ENCODE results near the gene PPP1R1B. TPM values are rescaled to one million over a fixed set of nuclear protein-coding genes. Genes with fewer than 3 reads are reported as not detected.

Gene PPP1R1B
- total and polyA plus RNA-seq, 2 donors = 5.1 to 17.1 TPM

- Histone ChIP-seq H3K36me3 (ENCODE audit: insufficient read depth) (no peaks in the 10 kb centered on the region), H3K27ac (ENCODE audit: low read depth) (no peak overlapping the region), H3K4me1 (ENCODE audit: insufficient read depth) (no peaks in the 10 kb centered on the region), H3K4me3 (ENCODE audit: low read depth, low read length) (no peak overlapping the region)
- DNase-seq (ENCODE audit: extremely low spot score) = no peak
- 80% methylated on average over 12 of the region's 12 CpGs for WGBS
These were observed 26.5 kb downstream of the PPP1R1B start for GRCh38 chr17:39653316-39653661.

GRCh38 chr17:39653662-39654331 is 27.0 kb downstream of the PPP1R1B start:
- Histone ChIP-seq H3K4me1 (ENCODE audit: insufficient read depth) (no peaks in the 10 kb centered on the region), H3K36me3 (ENCODE audit: insufficient read depth) (peaks cover 3% of the 10 kb centered on the region), H3K4me3 (ENCODE audit: low read depth, low read length) (no peak overlapping the region), H3K27ac (ENCODE audit: low read depth) (no peak overlapping the region)
- WGBS = 73% methylated on average over 14 of the region's 14 CpGs
- no peak for DNase-seq (ENCODE audit: extremely low spot score)

GRCh38 chr17:39655105-39655504 is 28.4 kb downstream of the PPP1R1B start:
- DNase-seq (ENCODE audit: extremely low spot score) = no peak
- Histone ChIP-seq H3K4me1 (ENCODE audit: insufficient read depth) (no peaks in the 10 kb centered on the region), H3K36me3 (ENCODE audit: insufficient read depth) (peaks cover 3% of the 10 kb centered on the region), H3K27ac (ENCODE audit: low read depth) (no peak overlapping the region), H3K4me3 (ENCODE audit: low read depth, low read length) (no peak overlapping the region)
- WGBS = 86% methylated on average over 2 of the region's 2 CpGs

DNA sequence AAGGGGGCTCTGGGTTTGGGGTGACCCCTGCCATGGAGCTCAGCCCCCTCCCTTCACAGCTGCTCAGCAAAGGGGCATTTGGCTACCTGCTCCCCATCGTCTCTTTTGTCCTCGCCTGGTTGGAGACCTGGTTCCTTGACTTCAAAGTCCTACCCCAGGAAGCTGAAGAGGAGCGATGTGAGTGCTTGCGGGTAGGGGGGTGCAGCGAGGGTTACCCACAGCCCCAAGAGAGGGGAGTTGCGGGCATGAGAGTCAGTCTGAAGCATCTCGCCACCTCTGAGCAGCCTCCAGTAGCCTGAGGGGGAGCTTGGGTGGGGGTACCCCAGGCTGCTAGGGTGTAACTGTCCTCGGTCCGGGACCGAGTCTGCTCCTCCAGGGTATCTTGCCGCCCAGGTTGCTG is 31.6 kb downstream of the PPP1R1B start:
- Histone ChIP-seq H3K27ac (ENCODE audit: low read depth) (no peak overlapping the region), H3K4me1 (ENCODE audit: insufficient read depth) (no peaks in the 10 kb centered on the region), H3K36me3 (ENCODE audit: insufficient read depth) (peaks cover 3% of the 10 kb centered on the region), H3K4me3 (ENCODE audit: low read depth, low read length) (no peak overlapping the region)
- DNase-seq (ENCODE audit: extremely low spot score) = no peak
- WGBS = 94% methylated on average over 11 of the region's 11 CpGs

DNA sequence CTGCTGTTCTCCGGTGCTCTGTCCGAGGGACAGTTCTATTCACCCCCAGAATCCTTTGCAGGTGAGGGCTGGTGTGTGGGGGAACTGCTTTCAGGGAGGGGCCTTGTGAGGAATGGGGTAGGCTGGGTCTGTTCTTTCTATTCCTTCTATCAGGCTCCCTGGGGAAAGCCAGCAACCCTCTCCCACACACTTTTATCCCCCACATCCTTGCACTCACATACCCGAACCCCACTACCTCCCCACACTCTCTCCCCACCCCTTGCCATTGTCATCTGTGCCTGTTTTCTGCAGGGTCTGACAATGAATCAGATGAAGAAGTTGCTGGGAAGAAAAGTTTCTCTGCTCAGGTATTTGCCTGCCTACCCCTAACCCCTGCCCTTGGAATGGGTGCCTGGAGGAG is 32.0 kb downstream of the PPP1R1B start:
- Histone ChIP-seq H3K4me1 (ENCODE audit: insufficient read depth) (no peaks in the 10 kb centered on the region), H3K36me3 (ENCODE audit: insufficient read depth) (peaks cover 3% of the 10 kb centered on the region), H3K4me3 (ENCODE audit: low read depth, low read length) (no peak overlapping the region), H3K27ac (ENCODE audit: low read depth) (no peak overlapping the region)
- no peak for DNase-seq (ENCODE audit: extremely low spot score)
- 83% methylated on average over 3 of the region's 3 CpGs for WGBS

GRCh38 chr17:39659279-39660010 is 32.7 kb downstream of the PPP1R1B start:
- H3K36me3 ChIP-seq (ENCODE audit: insufficient read depth) = peaks cover 3% of the 10 kb centered on the region
- H3K27ac ChIP-seq (ENCODE audit: low read depth) = peak overlapping the region; percentile 59
- DNase-seq (ENCODE audit: extremely low spot score) = no peak
- H3K4me3 ChIP-seq (ENCODE audit: low read depth, low read length) = no peak overlapping the region
- no peaks in the 10 kb centered on the region for H3K4me1 ChIP-seq (ENCODE audit: insufficient read depth)
- 57% methylated on average over 15 of the region's 15 CpGs for WGBS

- Histone ChIP-seq H3K4me1 (ENCODE audit: insufficient read depth) (no peaks in the 10 kb centered on the region), H3K36me3 (ENCODE audit: insufficient read depth) (peaks cover 3% of the 10 kb centered on the region), H3K27ac (ENCODE audit: low read depth) (peak overlapping the region; percentile 59), H3K4me3 (ENCODE audit: low read depth, low read length) (no peak overlapping the region)
- WGBS = 74% methylated on average over 5 of the region's 5 CpGs
- no peak for DNase-seq (ENCODE audit: extremely low spot score)
These were observed 33.2 kb downstream of the PPP1R1B start for GRCh38 chr17:39660011-39660360.

GRCh38 chr17:39660397-39661385 is 33.9 kb downstream of the PPP1R1B start:
- DNase-seq (ENCODE audit: extremely low spot score) = no peak
- Histone ChIP-seq H3K4me3 (ENCODE audit: low read depth, low read length) (no peak overlapping the region), H3K36me3 (ENCODE audit: insufficient read depth) (peaks cover 3% of the 10 kb centered on the region), H3K4me1 (ENCODE audit: insufficient read depth) (no peaks in the 10 kb centered on the region), H3K27ac (ENCODE audit: low read depth) (peak overlapping the region; percentile 59)
- WGBS = 80% methylated on average over 35 of the region's 35 CpGs

GRCh38 chr17:39661744-39662541 is 35.2 kb downstream of the PPP1R1B start:
- H3K36me3 ChIP-seq (ENCODE audit: insufficient read depth) = peaks cover 3% of the 10 kb centered on the region
- H3K4me1 ChIP-seq (ENCODE audit: insufficient read depth) = no peaks in the 10 kb centered on the region
- 87% methylated on average over 8 of the region's 8 CpGs for WGBS
- H3K27ac ChIP-seq (ENCODE audit: low read depth) = no peak overlapping the region
- DNase-seq (ENCODE audit: extremely low spot score) = no peak
- no peak overlapping the region for H3K4me3 ChIP-seq (ENCODE audit: low read depth, low read length)

GRCh38 chr17:39662551-39663339 is 36.0 kb downstream of the PPP1R1B start:
- H3K36me3 ChIP-seq (ENCODE audit: insufficient read depth) = peaks cover 3% of the 10 kb centered on the region
- no peak for DNase-seq (ENCODE audit: extremely low spot score)
- no peak overlapping the region for H3K27ac ChIP-seq (ENCODE audit: low read depth)
- H3K4me1 ChIP-seq (ENCODE audit: insufficient read depth) = no peaks in the 10 kb centered on the region
- WGBS = 82% methylated on average over 22 of the region's 22 CpGs
- H3K4me3 ChIP-seq (ENCODE audit: low read depth, low read length) = no peak overlapping the region

GRCh38 chr17:39663340-39663687 is 36.6 kb downstream of the PPP1R1B start:
- 60% methylated on average over 4 of the region's 4 CpGs for WGBS
- Histone ChIP-seq H3K27ac (ENCODE audit: low read depth) (no peak overlapping the region), H3K4me3 (ENCODE audit: low read depth, low read length) (no peak overlapping the region), H3K4me1 (ENCODE audit: insufficient read depth) (no peaks in the 10 kb centered on the region), H3K36me3 (ENCODE audit: insufficient read depth) (peaks cover 3% of the 10 kb centered on the region)
- no peak for DNase-seq (ENCODE audit: extremely low spot score)

- WGBS = 51% methylated on average over 17 of the region's 17 CpGs
These were observed 37.2 kb downstream of the PPP1R1B start for GRCh38 chr17:39663688-39664580.

More at GRCh38 chr17:39663688-39664580, 37.2 kb downstream of the PPP1R1B start:
- Histone ChIP-seq H3K27ac (ENCODE audit: low read depth) (no peak overlapping the region), H3K4me1 (ENCODE audit: insufficient read depth) (no peaks in the 10 kb centered on the region), H3K4me3 (ENCODE audit: low read depth, low read length) (no peak overlapping the region), H3K36me3 (ENCODE audit: insufficient read depth) (no peaks in the 10 kb centered on the region)
- no peak for DNase-seq (ENCODE audit: extremely low spot score)
